GM06990 (cell line): Measurements from ENCODE around the gene PIF1.
"Not testable (repeated sequence)": the region's sequence is repeated elsewhere in the genome, so short reads cannot be mapped to it uniquely, and the experiment has no call there.

Source experiments
- DNase-seq: peaks from one replicate; pipeline ENCODE4 v3.0.0-alpha.2; 2011; ENCODE audit not compliant: insufficient read length; ENCODE audit errors: extremely low read depth
- H3K27me3 ChIP-seq: replicated peaks from 2 replicates; pipeline ENCODE4 v1.6.0; 2011; ENCODE audit warnings: low read length; ENCODE audit not compliant: control insufficient read depth, insufficient read depth
- H3K36me3 ChIP-seq: 2 replicates; pipeline ENCODE4 v1.5.1; 2011; ENCODE audit warnings: low read length; ENCODE audit not compliant: control insufficient read depth, insufficient read depth
- H3K4me3 ChIP-seq: replicated peaks from 2 replicates; pipeline ENCODE4 v1.5.1; 2011; ENCODE audit warnings: low read depth, mild to moderate bottlenecking, control low read depth, low read length
- CTCF ChIP-seq: IDR thresholded peaks from 2 replicates; pipeline ENCODE4 v1.5.1; 2011; ENCODE audit warnings: low read length, control low read depth, mild to moderate bottlenecking, inconsistent platforms; ENCODE audit not compliant: insufficient read depth, poor library complexity, severe bottlenecking

Gene PIF1

GRCh38 chr15:64833690-64834089 is 8.2 kb upstream of the PIF1 start:
- no peak for TF ChIP-seq CTCF
- DNase-seq: no peak

GRCh38 chr15:64828985-64829384 is 3.5 kb upstream of the PIF1 start:
- Histone ChIP-seq H3K4me3 (no peak overlapping the region), H3K36me3 (no peaks in the 10 kb centered on the region), H3K27me3 (no peaks in the 10 kb centered on the region)
- TF ChIP-seq CTCF: no peak
- no peak for DNase-seq

More at GRCh38 chr15:64833690-64834089, 8.2 kb upstream of the PIF1 start:
- Histone ChIP-seq H3K4me3 (no peak overlapping the region), H3K27me3 (no peaks in the 10 kb centered on the region), H3K36me3 (no peaks in the 10 kb centered on the region)

GRCh38 chr15:64824929-64825430 is 467 bp downstream of the PIF1 start:
- no peak for TF ChIP-seq CTCF
- peak overlapping the region; percentile 90 for H3K4me3 ChIP-seq
- H3K27me3 ChIP-seq: no peaks in the 10 kb centered on the region
- peaks cover 7% of the 10 kb centered on the region for H3K36me3 ChIP-seq
- no peak for DNase-seq

GRCh38 chr15:64816452-64816851 is 9.0 kb downstream of the PIF1 start:
- no peak for DNase-seq
- Histone ChIP-seq H3K27me3 (no peaks in the 10 kb centered on the region), H3K4me3 (no peak overlapping the region), H3K36me3 (peaks cover 21% of the 10 kb centered on the region)
- no peak for TF ChIP-seq CTCF

DNA sequence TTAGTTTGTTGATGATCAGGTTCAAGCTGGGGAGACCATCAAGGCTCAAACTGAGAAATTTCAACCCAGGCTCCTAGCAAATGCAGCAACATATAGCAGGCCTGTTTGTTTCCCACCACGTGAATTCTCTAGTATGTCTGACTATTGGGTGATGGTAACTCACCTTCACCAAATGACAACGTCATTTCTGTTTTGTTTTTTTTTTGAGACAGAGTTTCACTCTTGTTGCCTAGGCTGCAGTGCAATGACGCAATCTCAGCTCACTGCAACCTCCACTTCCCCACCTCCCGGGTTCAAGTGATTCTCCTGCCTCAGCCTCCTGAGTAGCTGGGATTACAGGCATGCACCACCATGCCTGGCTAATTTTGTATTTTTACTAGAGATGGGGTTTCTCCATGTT is 10.5 kb downstream of the PIF1 start:
- H3K36me3 ChIP-seq: peaks cover 14% of the 10 kb centered on the region
- not testable (repeated sequence) for H3K4me3 ChIP-seq, DNase-seq, H3K27me3 ChIP-seq

DNA sequence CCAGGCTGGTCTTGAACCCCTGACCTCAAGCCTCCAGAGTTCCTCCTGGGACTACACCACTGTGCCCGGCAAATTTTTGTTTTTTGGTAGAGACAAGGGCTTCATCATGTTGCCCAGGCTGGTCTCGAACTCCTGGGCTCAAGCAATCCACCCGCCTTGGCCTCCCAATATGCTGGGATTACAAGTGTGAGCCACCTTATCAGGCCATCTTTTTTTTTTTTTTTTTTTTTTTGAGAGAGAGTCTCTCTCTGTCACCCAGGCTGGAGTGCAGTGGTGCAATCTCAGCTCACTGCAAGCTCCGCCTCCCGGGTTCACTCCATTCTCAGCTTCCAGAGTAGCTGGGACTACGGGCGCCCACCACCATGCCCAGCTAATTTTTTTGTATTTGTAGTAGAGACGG is 11.2 kb downstream of the PIF1 start:
- DNase-seq, H3K27me3 ChIP-seq, H3K4me3 ChIP-seq: not testable (repeated sequence)
- H3K36me3 ChIP-seq: peaks cover 11% of the 10 kb centered on the region

DNA sequence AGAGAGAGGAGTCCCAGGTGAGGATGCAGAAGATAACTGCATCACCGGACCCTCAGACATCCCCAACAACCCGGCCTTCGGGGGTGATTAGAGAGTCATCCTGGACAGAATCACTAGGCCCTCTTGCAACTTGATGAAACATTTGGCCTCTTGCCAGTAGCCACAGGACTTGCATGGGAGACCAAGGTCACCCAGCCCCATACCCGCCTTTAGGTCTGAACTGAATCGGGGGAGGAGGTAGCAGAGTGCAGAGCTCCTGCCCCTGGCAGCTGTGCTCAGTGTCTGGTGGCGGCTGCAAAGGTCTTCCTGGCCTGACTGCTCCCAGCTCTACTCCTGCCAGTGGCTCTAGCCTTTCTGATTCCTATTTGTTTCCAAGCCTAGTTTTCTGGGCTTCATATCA is 12.4 kb downstream of the PIF1 start:
- TF ChIP-seq CTCF: no peak
- no peak overlapping the region for H3K4me3 ChIP-seq
- no peaks in the 10 kb centered on the region for H3K27me3 ChIP-seq
- DNase-seq: no peak
- H3K36me3 ChIP-seq: peaks cover 2% of the 10 kb centered on the region
